Esophagus muscularis mucosa (tissue), 4 donors: Measurements from ENCODE around the gene SIGLEC12. TPM values are rescaled to one million over a fixed set of nuclear protein-coding genes. Genes with fewer than 3 reads are reported as not detected.
"Not testable (repeated sequence)": the region's sequence is repeated elsewhere in the genome, so short reads cannot be mapped to it uniquely, and the experiment has no call there.

Experiments used
- DNase-seq: peaks from one replicate; pipeline ENCODE4 v3.0.0-alpha.2; 2017; ENCODE audit errors: extremely low spot score
- H3K27ac ChIP-seq, 4 donors: fragments of 200-600 bp; sonication (generic); replicated peaks in 1 of 4; 1 replicate in 3 of 4; 2 replicates in 1 of 4; pipeline ENCODE4 v1.5.1; 2016 to 2019; ENCODE audit warnings: mild to moderate bottlenecking in 1 of 4
- H3K27me3 ChIP-seq, 4 donors: fragments of 200-600 bp; sonication (generic); one replicate each; pipeline versions ENCODE4 v1.5.1 to v1.6.0; 2016 to 2019
- H3K36me3 ChIP-seq, 4 donors: fragments of 200-600 bp; sonication (generic); one replicate each; pipeline ENCODE4 v1.5.1; 2016 to 2019
- H3K4me1 ChIP-seq, 4 donors: fragments of 200-600 bp; sonication (generic); one replicate each; pipeline ENCODE4 v1.5.1; 2016 to 2019
- H3K4me3 ChIP-seq, 4 donors: fragments of 200-600 bp; sonication (generic); 1 replicate in 2 of 4; 2 replicates in 2 of 4; pipeline ENCODE4 v1.5.1; 2016 to 2019; ENCODE audit warnings: mild to moderate bottlenecking in 4 of 4, moderate library complexity in 1 of 4
- H3K9me3 ChIP-seq, 4 donors: fragments of 200-600 bp; sonication (generic); 1 replicate in 3 of 4; 2 replicates in 1 of 4; pipeline ENCODE4 v1.5.1; 2016 to 2019
- CTCF ChIP-seq, 3 experiments: fragments of 200-600 bp in 2 of 3; fragments of 450-650 bp in 1 of 3; sonication (generic) in 2 of 3; IDR thresholded peaks; one replicate each; pipeline ENCODE4 v1.5.1; 2017 to 2019; ENCODE audit warnings: antibody characterized with exemption in 3 of 3, mild to moderate bottlenecking in 2 of 3, moderate library complexity in 1 of 3
- EP300 ChIP-seq: sonication (generic); formaldehyde crosslinking; IDR thresholded peaks from one replicate; pipeline ENCODE4 v1.6.1; 2017; ENCODE audit warnings: antibody characterized with exemption
- POLR2A ChIP-seq: fragments of 450-650 bp; IDR thresholded peaks from one replicate; pipeline ENCODE4 v1.6.1; 2017; ENCODE audit warnings: antibody characterized with exemption, moderate library complexity, mild to moderate bottlenecking, low read depth
- POLR2AphosphoS5 ChIP-seq, 2 donors: sonication (generic); formaldehyde crosslinking; IDR thresholded peaks; one replicate each; pipeline ENCODE4 v1.6.1; 2017; ENCODE audit warnings: antibody characterized with exemption in 2 of 2
- WGBS: methylation state at CpG from one replicate; pipeline ENCODE4 v1.1.5; 2018; 5-methylcytosine and 5-hydroxymethylcytosine counted together
- intact Hi-C: fragments of 100-400 bp; cut with DNase I; formaldehyde crosslinking; loops from one replicate; pipeline ENCODE4 v1.15.1; 2023
- total RNA-seq, 4 donors: library from RNA; depleted of rRNA; stranded (reverse); fragments of >200 nt; gene quantifications; one replicate each; pipeline versions ENCODE4 v1.1.0 to v1.2.1, GENCODE V29; 2016

SIGLEC12 gene
- total RNA-seq, 4 donors from 2014 or later = 0.29 TPM; not detected in 3

GRCh38 chr19:51503286-51503817, 1.8 kb upstream of the SIGLEC12 start:
- no peaks in the 10 kb centered on the region for H3K36me3 ChIP-seq
- intact Hi-C loops = no loop called here
- H3K9me3 ChIP-seq = peaks cover 0 to 9% (median 0%) of the 10 kb centered on the region in 4 donors
- peaks cover 0 to 12% (median 0%) of the 10 kb centered on the region in 4 donors for H3K27me3 ChIP-seq
- DNase-seq = no peak
- no peaks in the 10 kb centered on the region for H3K4me1 ChIP-seq
- no peak for TF ChIP-seq CTCF (IDR thresholded peaks at IDR 0.05)
- TF ChIP-seq POLR2A = no peak
- no peak for TF ChIP-seq EP300
- no peak for TF ChIP-seq POLR2AphosphoS5 (IDR thresholded peaks at IDR 0.05)
- no peak overlapping the region for H3K4me3 ChIP-seq
- 76% methylated on average over 5 of the region's 5 CpGs for WGBS
- no peak overlapping the region for H3K27ac ChIP-seq

- H3K4me3 ChIP-seq, H3K9me3 ChIP-seq, H3K27ac ChIP-seq, H3K36me3 ChIP-seq, H3K4me1 ChIP-seq, DNase-seq, intact Hi-C loops: not testable (repeated sequence)
- H3K27me3 ChIP-seq = peaks cover 0 to 12% (median 0%) of the 10 kb centered on the region in 4 donors
- 79% methylated on average over 7 of the region's 8 CpGs for WGBS
Observed at GRCh38 chr19:51500931-51501330, 669 bp downstream of the SIGLEC12 start.

- Histone ChIP-seq H3K36me3 (no peaks in the 10 kb centered on the region), H3K4me1 (no peaks in the 10 kb centered on the region), H3K27ac (no peak overlapping the region), H3K9me3 (no peaks in the 10 kb centered on the region), H3K27me3 (peaks cover 0 to 23% (median 0%) of the 10 kb centered on the region in 4 donors), H3K4me3 (no peak overlapping the region)
- TF ChIP-seq POLR2AphosphoS5 (IDR thresholded peaks at IDR 0.05) (no peak), POLR2A (no peak), CTCF (IDR thresholded peaks at IDR 0.05) (no peak), EP300 (no peak)
- DNase-seq = no peak
- 42% methylated on average over 3 of the region's 3 CpGs for WGBS
- intact Hi-C loops = no loop called here
Observed at GRCh38 chr19:51497666-51498065, 3.9 kb downstream of the SIGLEC12 start.

GRCh38 chr19:51493776-51494175, 7.8 kb downstream of the SIGLEC12 start:
- Histone ChIP-seq H3K27me3 (peaks cover 0 to 25% (median 0%) of the 10 kb centered on the region in 4 donors), H3K9me3 (no peaks in the 10 kb centered on the region), H3K27ac (no peak overlapping the region), H3K4me1 (no peaks in the 10 kb centered on the region), H3K4me3 (no peak overlapping the region), H3K36me3 (no peaks in the 10 kb centered on the region)
- no peak for TF ChIP-seq EP300
- TF ChIP-seq POLR2AphosphoS5 (IDR thresholded peaks at IDR 0.05) = no peak
- no peak for TF ChIP-seq CTCF (IDR thresholded peaks at IDR 0.05)
- no peak for TF ChIP-seq POLR2A
- DNase-seq = no peak
- 30% methylated on average over 2 of the region's 2 CpGs for WGBS
- intact Hi-C loops = no loop called here

GRCh38 chr19:51491586-51491985, 10.0 kb downstream of the SIGLEC12 start:
- intact Hi-C loops = no loop called here
- TF ChIP-seq CTCF (IDR thresholded peaks at IDR 0.05) (no peak), POLR2A (no peak), POLR2AphosphoS5 (IDR thresholded peaks at IDR 0.05) (no peak), EP300 (no peak)
- Histone ChIP-seq H3K36me3 (no peaks in the 10 kb centered on the region), H3K27ac (no peak overlapping the region), H3K9me3 (no peaks in the 10 kb centered on the region), H3K4me3 (no peak overlapping the region), H3K4me1 (no peaks in the 10 kb centered on the region), H3K27me3 (peaks cover 0 to 31% (median 0%) of the 10 kb centered on the region in 4 donors)
- no peak for DNase-seq
- 84% methylated on average over 7 of the region's 7 CpGs for WGBS
